ENCODE results near the gene DNAH2. TPM values are rescaled to one million over a fixed set of nuclear protein-coding genes. Genes with fewer than 3 reads are reported as not detected.

Gene DNAH2
- polyA plus RNA-seq, 1 of the 3 experiments (the other 2 are of a cell fraction) = 0.13 TPM

- TF ChIP-seq IRF3 (IDR thresholded peaks at IDR 0.05; ENCODE audit: low read depth, low read length) (no peak), POLR2AphosphoS5 (IDR thresholded peaks at IDR 0.05; ENCODE audit: low read depth, low read length) (peak; percentile 86), PBX3 (IDR thresholded peaks at IDR 0.05) (peak; percentile 26; the same call in 1 of the 2 replicates), NRF1 (IDR thresholded peaks at IDR 0.05; ENCODE audit: low read depth, low read length) (no peak), CTCF (IDR thresholded peaks at IDR 0.05) (no peak), USF2 (IDR thresholded peaks at IDR 0.05; ENCODE audit: borderline replicate concordance, low read depth, low read length) (no peak; the same call in 1 of the 2 replicates), TAF1 (IDR thresholded peaks at IDR 0.05; ENCODE audit: borderline replicate concordance, low read depth, low read length) (peak; percentile 82), RFX5 (IDR thresholded peaks at IDR 0.05; ENCODE audit: low read length) (no peak), RXRA (IDR thresholded peaks at IDR 0.05; ENCODE audit: borderline replicate concordance, low read depth) (no peak), MXI1 (IDR thresholded peaks at IDR 0.05; ENCODE audit: low read depth, low read length) (peak; percentile 83; the same call in 1 of the 2 replicates), FOSL2 (IDR thresholded peaks at IDR 0.05; ENCODE audit: borderline replicate concordance, low read depth) (no peak), GABPA (IDR thresholded peaks at IDR 0.05; ENCODE audit: low read depth) (peak; percentile 82), FOXJ3 (CRISPR knock-in tag; IDR thresholded peaks at IDR 0.05) (no peak), SIN3A (IDR thresholded peaks at IDR 0.05; ENCODE audit: borderline replicate concordance, low read depth, low read length) (peak; percentile 85; the same call in 1 of the 2 replicates), TCF12 (IDR thresholded peaks at IDR 0.05) (no peak), ZBTB33 (IDR thresholded peaks at IDR 0.05; ENCODE audit: borderline replicate concordance, low read depth) (no peak; the same call in 1 of the 2 replicates), EP300 (IDR thresholded peaks at IDR 0.05; ENCODE audit: borderline replicate concordance in 1 of 2, low read depth in 1 of 2, low read length in 1 of 2) (no peak), USF1 (IDR thresholded peaks at IDR 0.05; ENCODE audit: borderline replicate concordance, low read depth) (no peak), YY1 (IDR thresholded peaks at IDR 0.05; ENCODE audit: low read depth) (no peak), GATA2 (CRISPR knock-in tag; IDR thresholded peaks at IDR 0.05) (no peak), NFIC (IDR thresholded peaks at IDR 0.05; ENCODE audit: borderline replicate concordance) (no peak), RAD21 (IDR thresholded peaks at IDR 0.05; ENCODE audit: low read length) (no peak)
Observed at GRCh38 chr17:7685533-7686221, 31.9 kb upstream of the DNAH2 start (continued).

Data from SK-N-SH (cell line).